ENCODE results near the gene TCIRG1.

DNA sequence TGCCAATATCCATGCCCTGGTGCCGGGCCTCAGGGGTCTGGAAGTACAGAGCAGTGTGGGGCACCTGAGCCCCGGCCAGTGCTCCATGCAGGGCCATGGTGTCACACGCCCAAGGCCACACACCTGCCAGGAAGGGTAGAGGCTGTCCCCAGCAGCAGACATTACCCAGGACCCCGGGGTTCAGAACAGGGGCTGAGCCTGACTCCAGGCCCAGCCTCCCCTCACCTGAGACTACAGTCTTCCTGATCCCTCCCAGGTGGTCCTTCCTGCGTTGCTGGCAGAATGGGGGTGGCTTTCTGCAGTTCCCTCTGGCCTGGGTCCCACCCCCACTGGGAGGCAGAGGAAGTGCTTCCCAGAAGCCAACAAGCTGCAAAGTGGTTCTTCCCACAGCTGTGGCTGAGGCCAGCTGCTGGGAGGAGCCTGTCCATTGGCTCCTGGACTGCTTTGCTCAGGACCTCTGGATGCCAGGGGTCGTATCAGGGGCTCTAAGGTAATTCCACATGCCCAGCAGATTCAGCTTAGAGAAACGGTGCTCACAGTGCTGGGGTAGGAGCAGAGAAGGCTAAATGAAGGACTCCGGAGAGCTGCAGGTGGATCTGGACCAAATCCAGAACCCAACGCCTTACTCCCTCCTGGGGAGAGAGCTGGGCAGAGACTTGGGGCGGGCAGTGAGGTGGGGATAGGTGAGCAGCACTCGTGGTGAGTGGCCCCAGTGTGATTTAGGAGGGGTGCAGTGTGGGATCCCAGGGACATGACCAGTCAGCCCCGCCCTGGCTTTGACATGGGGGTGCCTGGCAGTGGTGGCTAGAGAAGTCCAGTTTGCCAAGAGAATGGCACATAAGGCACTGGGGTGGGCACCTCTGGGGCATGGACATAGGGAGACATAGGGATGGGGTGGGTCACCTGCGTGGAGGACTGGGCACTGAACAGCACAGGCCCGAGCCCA is 12.6 kb downstream of the TCIRG1 start:
- TF ChIP-seq CTCF (conservative IDR thresholded peaks at IDR 0.05; ENCODE audit: low read depth, low read length) (no peak), EZH2 (IDR thresholded peaks at IDR 0.05; ENCODE audit: low read length, unreplicated experiment) (no peak)

All from PC-3 (cell line).